ENCODE data around the gene RHOT2. TPM values are rescaled to one million over a fixed set of nuclear protein-coding genes. Genes with fewer than 3 reads are reported as not detected.

The RHOT2 gene
- total RNA-seq, 1 donor from 2014 or later = 68.0 TPM

DNA sequence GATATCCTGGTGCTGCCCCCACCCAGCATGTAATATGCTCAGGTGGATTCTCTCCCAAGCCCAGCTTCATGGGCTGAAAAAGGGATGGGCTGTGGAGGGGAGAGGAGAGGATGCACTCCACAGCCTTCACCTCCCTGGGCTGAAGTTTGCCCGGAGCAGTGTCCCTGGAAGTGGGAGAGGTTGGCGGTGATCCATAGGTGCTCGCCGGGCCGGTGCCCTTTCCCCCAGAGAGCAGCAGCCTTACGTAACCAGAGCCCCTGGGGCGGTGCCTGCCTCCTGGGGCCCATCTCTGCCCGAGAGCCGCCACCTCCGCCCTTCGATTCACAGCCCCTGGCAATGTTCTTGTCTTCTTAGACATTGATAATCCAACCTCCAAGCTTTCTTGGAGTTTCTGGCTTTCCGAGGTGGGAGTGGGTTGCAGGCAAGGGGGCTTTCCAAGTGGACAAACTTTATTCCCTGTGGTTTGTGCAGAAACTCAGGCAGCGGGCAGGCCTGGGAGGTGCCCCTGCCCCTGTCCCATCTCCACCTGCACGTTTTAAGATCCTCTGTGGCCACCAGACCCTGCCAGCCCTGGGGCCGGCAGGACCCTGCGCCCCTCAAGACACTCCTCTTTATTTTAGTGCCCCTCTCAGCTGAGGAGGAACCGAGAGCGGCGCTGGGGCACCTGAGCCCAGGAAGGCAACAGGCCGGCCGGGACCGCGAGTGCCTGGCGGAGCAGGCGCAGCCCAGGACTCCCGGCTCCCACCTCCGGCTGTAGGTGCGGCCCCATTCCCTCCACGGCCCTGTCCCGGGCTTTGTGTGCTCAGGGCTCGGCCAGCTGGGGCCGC is 21.9 kb upstream of the RHOT2 start:
- DNase-seq (ENCODE audit: low read depth) = no peak
- H3K36me3 ChIP-seq (ENCODE audit: control insufficient read depth, insufficient read depth, low read length) = no peaks in the 10 kb centered on the region
- TF ChIP-seq, protein P1, sequence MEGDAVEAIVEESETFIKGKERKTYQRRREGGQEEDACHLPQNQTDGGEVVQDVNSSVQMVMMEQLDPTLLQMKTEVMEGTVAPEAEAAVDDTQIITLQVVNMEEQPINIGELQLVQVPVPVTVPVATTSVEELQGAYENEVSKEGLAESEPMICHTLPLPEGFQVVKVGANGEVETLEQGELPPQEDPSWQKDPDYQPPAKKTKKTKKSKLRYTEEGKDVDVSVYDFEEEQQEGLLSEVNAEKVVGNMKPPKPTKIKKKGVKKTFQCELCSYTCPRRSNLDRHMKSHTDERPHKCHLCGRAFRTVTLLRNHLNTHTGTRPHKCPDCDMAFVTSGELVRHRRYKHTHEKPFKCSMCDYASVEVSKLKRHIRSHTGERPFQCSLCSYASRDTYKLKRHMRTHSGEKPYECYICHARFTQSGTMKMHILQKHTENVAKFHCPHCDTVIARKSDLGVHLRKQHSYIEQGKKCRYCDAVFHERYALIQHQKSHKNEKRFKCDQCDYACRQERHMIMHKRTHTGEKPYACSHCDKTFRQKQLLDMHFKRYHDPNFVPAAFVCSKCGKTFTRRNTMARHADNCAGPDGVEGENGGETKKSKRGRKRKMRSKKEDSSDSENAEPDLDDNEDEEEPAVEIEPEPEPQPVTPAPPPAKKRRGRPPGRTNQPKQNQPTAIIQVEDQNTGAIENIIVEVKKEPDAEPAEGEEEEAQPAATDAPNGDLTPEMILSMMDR (IDR thresholded peaks at IDR 0.05; ENCODE audit: insufficient read depth, low read length, poor library complexity, severe bottlenecking) = no peak
- no peak overlapping the region for H3K4me3 ChIP-seq (ENCODE audit: low read depth, low read length)
- no peaks in the 10 kb centered on the region for H3K27me3 ChIP-seq (ENCODE audit: control insufficient read depth, insufficient read depth, low read length)

DNA sequence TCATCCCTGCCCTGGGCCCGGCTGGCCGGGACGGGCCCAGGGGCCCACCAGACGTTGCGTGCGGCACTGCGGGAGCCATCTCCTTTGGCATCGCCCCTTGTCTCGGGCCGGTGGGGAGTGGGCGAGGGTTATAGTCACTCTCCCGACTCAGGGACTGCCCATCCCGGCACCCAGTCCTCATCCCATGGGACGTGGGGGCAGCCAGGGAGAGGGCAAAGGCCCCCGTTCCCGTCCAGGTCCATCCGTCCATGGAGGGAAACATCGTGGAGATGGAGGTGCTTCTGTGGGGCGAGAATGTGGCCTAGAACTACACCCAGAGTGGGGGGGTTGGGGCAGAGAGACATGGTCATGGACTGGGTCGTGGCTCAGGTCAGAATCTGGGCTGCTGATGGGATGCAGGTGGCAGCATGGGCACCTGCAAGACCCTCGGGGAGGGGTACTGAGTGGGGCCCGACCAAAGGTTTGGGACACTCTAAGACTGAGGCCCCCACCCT is 21.2 kb upstream of the RHOT2 start:
- TF ChIP-seq, protein P1 (IDR thresholded peaks at IDR 0.05; ENCODE audit: insufficient read depth, low read length, poor library complexity, severe bottlenecking) = no peak
- no peak overlapping the region for H3K4me3 ChIP-seq (ENCODE audit: low read depth, low read length)
- no peak for DNase-seq (ENCODE audit: low read depth)
- H3K27me3 ChIP-seq (ENCODE audit: control insufficient read depth, insufficient read depth, low read length) = no peaks in the 10 kb centered on the region
- H3K36me3 ChIP-seq (ENCODE audit: control insufficient read depth, insufficient read depth, low read length) = no peaks in the 10 kb centered on the region

DNA sequence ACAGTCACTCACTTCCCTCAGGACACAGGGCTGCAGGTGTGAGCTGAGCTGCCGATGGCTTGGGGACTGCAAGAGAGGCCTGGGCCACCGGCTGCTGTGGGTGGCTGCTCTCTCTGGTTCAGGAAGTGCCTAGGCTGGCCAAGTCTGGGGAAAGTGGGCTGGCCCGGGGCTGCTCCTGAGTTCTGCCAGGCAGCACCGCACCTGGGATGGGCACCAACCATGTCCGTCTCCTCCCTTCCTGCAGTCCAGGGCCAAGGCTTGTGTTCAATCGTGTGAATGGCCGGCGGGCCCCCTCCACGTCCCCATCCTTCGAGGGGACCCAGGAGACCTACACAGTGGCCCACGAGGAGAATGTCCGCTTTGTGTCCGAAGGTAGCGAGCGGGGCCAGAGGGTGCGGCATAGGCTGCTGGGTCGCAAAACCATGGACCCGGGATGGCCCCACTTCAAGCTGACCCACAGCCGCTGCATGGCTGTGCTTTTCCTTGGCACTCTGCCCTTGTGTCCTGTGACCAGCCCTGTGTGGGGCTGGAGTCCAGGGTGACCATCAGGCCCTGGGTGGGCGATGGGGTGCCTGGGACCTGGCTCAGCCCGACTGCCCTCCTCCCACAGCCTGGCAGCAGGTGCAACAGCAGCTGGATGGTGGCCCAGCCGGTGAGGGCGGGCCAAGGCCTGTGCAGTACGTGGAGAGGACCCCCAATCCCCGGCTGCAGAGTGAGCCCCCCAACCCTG is 20.6 kb upstream of the RHOT2 start:
- Histone ChIP-seq H3K27me3 (ENCODE audit: control insufficient read depth, insufficient read depth, low read length) (no peaks in the 10 kb centered on the region), H3K36me3 (ENCODE audit: control insufficient read depth, insufficient read depth, low read length) (no peaks in the 10 kb centered on the region), H3K4me3 (ENCODE audit: low read depth, low read length) (no peak overlapping the region)
- no peak for DNase-seq (ENCODE audit: low read depth)
- TF ChIP-seq, protein P1 (IDR thresholded peaks at IDR 0.05; ENCODE audit: insufficient read depth, low read length, poor library complexity, severe bottlenecking) = no peak

DNA sequence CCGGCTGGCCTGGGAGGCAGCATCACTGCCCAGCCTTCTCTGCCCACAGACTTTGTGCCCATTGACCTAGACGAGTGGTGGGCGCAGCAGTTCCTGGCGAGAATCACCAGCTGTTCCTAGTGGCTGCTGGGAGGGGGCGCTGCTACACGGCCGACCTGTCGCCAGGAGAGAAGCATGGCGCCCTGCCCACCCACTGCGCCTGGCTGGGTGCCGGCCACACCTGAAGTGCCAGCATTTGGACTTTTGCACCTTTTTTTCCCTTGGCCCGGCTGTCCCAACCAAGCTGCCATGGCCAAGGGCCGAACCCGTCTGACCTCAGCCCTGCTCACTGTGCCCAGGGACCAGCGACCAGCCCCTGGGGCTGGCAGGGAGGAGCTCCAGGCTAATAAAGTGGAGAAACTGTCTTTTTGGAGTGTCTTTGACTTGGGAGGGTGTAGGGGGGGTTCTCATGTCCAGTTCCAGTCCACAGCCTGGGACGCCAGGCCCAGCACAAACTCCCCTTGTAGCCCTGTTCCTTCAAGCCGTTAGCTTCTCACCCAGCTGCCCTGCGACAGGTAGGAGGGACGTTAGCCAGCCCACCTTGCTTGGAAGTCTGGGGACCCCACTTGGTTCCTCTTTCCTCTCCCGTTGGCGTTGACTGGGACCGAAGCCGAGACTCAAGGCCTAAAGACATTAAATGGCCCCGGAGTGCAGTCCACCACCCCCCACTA is 19.7 kb upstream of the RHOT2 start:
- DNase-seq (ENCODE audit: low read depth) = no peak
- H3K4me3 ChIP-seq (ENCODE audit: low read depth, low read length) = peak overlapping the region; percentile 53
- no peaks in the 10 kb centered on the region for H3K36me3 ChIP-seq (ENCODE audit: control insufficient read depth, insufficient read depth, low read length)
- no peaks in the 10 kb centered on the region for H3K27me3 ChIP-seq (ENCODE audit: control insufficient read depth, insufficient read depth, low read length)
- TF ChIP-seq, protein P1 (IDR thresholded peaks at IDR 0.05; ENCODE audit: insufficient read depth, low read length, poor library complexity, severe bottlenecking) = peak; percentile 53

DNA sequence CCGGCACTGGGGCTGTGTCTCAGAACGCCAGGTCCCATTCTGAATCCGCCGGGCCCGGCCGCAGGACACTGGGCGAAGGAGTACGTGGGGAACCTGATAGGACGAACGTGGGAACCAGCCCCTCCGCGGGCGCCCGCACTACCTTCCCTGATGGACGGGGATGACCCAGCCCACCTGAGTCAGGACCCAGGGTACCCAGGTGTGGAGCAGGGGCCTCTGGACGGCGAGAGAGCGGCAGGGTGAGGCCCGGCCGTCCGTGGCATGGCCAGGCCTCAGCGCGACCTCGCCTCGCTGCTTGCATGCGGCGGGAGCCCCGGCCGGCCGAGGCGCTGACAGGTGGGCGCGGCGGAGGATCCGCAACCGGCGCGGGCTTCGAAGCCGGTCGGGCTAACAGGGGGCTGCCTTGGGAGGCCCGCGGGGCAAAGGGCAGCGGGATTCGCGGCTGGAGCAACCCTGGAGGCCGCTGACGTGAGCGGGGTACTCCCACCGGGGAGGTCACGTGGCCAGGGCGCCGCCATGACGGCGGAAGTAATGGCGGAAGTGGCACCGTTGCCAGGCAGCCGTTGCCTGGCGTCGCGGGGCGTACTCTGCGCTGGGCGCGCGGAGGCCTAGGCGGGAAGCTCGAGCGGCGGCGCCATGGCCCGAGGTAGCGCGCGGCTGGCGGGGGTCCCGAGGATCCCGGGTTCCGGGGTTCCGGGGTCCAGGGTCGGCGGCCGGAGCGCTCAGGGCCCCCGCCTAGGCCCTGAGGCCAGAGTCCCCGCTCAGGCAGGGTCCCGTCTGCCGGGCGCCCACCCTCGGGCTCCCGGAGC is 18.9 kb upstream of the RHOT2 start, which contains the start of gene WDR90:
WDR90 (plus strand) TSS at position 585 of the 809 bp plus-strand sequence; CDS start at position 637, 52 bp downstream.
- peak within 1 kb of the TSS; percentile 53 for H3K4me3 ChIP-seq (ENCODE audit: low read depth, low read length)
- no peaks in the 10 kb centered on the region for H3K27me3 ChIP-seq (ENCODE audit: control insufficient read depth, insufficient read depth, low read length)
- peak; percentile 62 for DNase-seq (ENCODE audit: low read depth)
- TF ChIP-seq, protein P1 (IDR thresholded peaks at IDR 0.05; ENCODE audit: insufficient read depth, low read length, poor library complexity, severe bottlenecking) = no peak
- no peaks in the 10 kb centered on the region for H3K36me3 ChIP-seq (ENCODE audit: control insufficient read depth, insufficient read depth, low read length)

Data from kidney epithelial cell (primary cell).